Measurements from ENCODE around the gene OR52A5. TPM values are rescaled to one million over a fixed set of nuclear protein-coding genes. Genes with fewer than 3 reads are reported as not detected.

Gene OR52A5
- total RNA-seq, 2 experiments from 2014 or later = not detected

GRCh38 chr11:5118893-5119292 lies 19.3 kb downstream of the OR52A5 start:
- ChIA-PET CTCF (no interaction called here), POLR2A (no interaction called here)

GRCh38 chr11:5117588-5117987 lies 20.6 kb downstream of the OR52A5 start:
- ChIA-PET CTCF (no interaction called here), POLR2A (interaction anchor here (0.6 kb wide), 1 partner anchor 636 kb away, joined by 4 read pairs; no protein-coding TSS in a partner anchor)

GRCh38 chr11:5115339-5115738 lies 22.8 kb downstream of the OR52A5 start:
- POLR2A ChIA-PET = interaction anchor here (0.6 kb wide), 1 partner anchor 1639 kb away, joined by 4 read pairs; no protein-coding TSS in a partner anchor
- CTCF ChIA-PET = no interaction called here

- ChIA-PET POLR2A (no interaction called here), CTCF (no interaction called here)
These were observed 30.9 kb downstream of the OR52A5 start for GRCh38 chr11:5107285-5107684.

- ChIA-PET POLR2A (no interaction called here), CTCF (no interaction called here)
These were observed 35.1 kb downstream of the OR52A5 start for GRCh38 chr11:5103066-5103465.

GRCh38 chr11:5102246-5102645 lies 35.9 kb downstream of the OR52A5 start:
- ChIA-PET CTCF (no interaction called here), POLR2A (no interaction called here)

GRCh38 chr11:5096011-5096410 lies 42.1 kb downstream of the OR52A5 start:
- ChIA-PET CTCF (no interaction called here), POLR2A (no interaction called here)

- ChIA-PET POLR2A (no interaction called here), CTCF (no interaction called here)
These were observed 45.2 kb downstream of the OR52A5 start for GRCh38 chr11:5092821-5093585.

GRCh38 chr11:5090668-5091067 lies 47.5 kb downstream of the OR52A5 start:
- ChIA-PET CTCF (no interaction called here), POLR2A (no interaction called here)

GRCh38 chr11:5088556-5088955 lies 49.6 kb downstream of the OR52A5 start:
- CTCF ChIA-PET = no interaction called here

GRCh38 chr11:5083602-5084001 lies 54.6 kb downstream of the OR52A5 start:
- CTCF ChIA-PET = no interaction called here
- POLR2A ChIA-PET = no interaction called here

More at GRCh38 chr11:5088556-5088955, 49.6 kb downstream of the OR52A5 start:
- POLR2A ChIA-PET = no interaction called here

GRCh38 chr11:5081405-5081804 lies 56.8 kb downstream of the OR52A5 start:
- CTCF ChIA-PET = no interaction called here
- POLR2A ChIA-PET = no interaction called here

Other genes starting within 250 kb of the OR52A5 start
- gene OR51A7, start 234.6 kb downstream of the OR52A5 start, total RNA-seq = not detected
- gene OR51G2, start 219.0 kb downstream of the OR52A5 start, total RNA-seq = not detected
- not detected for gene OR51G1, start 214.0 kb downstream of the OR52A5 start, total RNA-seq
- not detected for gene OR51A4, start 190.8 kb downstream of the OR52A5 start, total RNA-seq
- gene OR51A2, start 182.6 kb downstream of the OR52A5 start, total RNA-seq = not detected
- gene OR51L1, start 143.5 kb downstream of the OR52A5 start, total RNA-seq = not detected
- not detected for gene OR52J3, start 91.8 kb downstream of the OR52A5 start, total RNA-seq
- not detected for gene OR52E2, start 78.7 kb downstream of the OR52A5 start, total RNA-seq
- not detected for gene OR52E1, start 68.8 kb downstream of the OR52A5 start, total RNA-seq
- not detected for gene OR52A1, start 16.4 kb upstream of the OR52A5 start, total RNA-seq
- gene OR51V1, start 62.3 kb upstream of the OR52A5 start, total RNA-seq = not detected
- not detected for gene HBB, start 88.7 kb upstream of the OR52A5 start, total RNA-seq
- gene HBD, start 96.1 kb upstream of the OR52A5 start, total RNA-seq = not detected
- not detected for gene HBG1, start 111.5 kb upstream of the OR52A5 start, total RNA-seq
- gene HBG2, start 116.4 kb upstream of the OR52A5 start, total RNA-seq = not detected
- gene HBE1, start 131.6 kb upstream of the OR52A5 start, total RNA-seq = not detected
- gene OR51B4, start 163.6 kb upstream of the OR52A5 start, total RNA-seq = not detected
- not detected for gene OR51B2, start 185.9 kb upstream of the OR52A5 start, total RNA-seq
- not detected for gene OR51B5, start 205.2 kb upstream of the OR52A5 start, total RNA-seq
- gene OR51B6, start 213.2 kb upstream of the OR52A5 start, total RNA-seq = not detected
- not detected for gene OR51M1, start 245.5 kb upstream of the OR52A5 start, total RNA-seq